ENCODE results near the gene APOL3.
"Not testable (repeated sequence)": the region's sequence is repeated elsewhere in the genome, so short reads cannot be mapped to it uniquely, and the experiment has no call there.

APOL3 gene, protein sequence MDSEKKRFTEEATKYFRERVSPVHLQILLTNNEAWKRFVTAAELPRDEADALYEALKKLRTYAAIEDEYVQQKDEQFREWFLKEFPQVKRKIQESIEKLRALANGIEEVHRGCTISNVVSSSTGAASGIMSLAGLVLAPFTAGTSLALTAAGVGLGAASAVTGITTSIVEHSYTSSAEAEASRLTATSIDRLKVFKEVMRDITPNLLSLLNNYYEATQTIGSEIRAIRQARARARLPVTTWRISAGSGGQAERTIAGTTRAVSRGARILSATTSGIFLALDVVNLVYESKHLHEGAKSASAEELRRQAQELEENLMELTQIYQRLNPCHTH

DNA sequence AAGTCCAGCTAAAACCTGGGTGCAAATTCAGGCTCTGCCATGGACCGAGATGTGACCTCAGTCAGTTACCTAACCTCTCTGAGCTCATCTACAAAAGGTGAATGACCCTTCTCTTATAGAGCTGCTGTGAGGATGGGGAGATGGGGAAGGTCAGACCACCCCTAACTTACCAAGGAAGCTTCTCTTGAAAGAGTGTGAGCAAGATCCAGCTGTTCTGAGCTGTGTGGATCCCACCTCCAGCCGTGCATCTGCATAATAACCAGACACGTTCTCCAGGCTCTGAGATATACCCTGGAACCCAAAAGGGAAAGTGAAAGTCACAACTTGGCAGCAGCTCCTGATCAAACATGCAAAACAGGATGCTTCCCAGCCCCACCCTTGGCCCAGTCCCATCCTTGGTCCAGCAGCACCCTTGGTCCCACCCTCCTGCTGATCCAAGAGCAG is at the start of gene APOL3:
TSS of gene APOL3 (minus strand) at position 257 of the 444 bp plus-strand sequence. CDS start 11,700 bp downstream, outside the sequence.
- DNase-seq (ENCODE audit: low read depth, low spot score) = no peak

DNA sequence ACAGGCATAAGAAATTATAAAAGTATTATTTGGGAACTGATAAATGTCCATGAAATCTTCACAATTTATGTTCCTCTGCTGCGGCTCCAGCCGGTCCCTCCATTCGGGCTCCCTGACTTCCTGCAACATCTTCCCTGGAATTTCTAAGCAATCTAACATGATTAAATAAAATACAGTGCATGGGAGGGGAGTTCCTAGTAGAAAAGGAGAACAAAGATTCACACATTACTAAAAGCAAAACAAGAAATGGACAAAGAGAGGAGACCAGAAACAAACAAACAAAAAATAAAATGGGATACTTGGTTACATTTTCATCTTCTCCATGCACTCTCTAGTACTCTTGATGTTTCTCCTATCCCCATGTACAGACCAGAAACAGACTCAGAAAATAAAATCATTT is 49.7 kb upstream of the APOL3 start:
- DNase-seq (ENCODE audit: low read depth, low spot score) = no peak

DNA sequence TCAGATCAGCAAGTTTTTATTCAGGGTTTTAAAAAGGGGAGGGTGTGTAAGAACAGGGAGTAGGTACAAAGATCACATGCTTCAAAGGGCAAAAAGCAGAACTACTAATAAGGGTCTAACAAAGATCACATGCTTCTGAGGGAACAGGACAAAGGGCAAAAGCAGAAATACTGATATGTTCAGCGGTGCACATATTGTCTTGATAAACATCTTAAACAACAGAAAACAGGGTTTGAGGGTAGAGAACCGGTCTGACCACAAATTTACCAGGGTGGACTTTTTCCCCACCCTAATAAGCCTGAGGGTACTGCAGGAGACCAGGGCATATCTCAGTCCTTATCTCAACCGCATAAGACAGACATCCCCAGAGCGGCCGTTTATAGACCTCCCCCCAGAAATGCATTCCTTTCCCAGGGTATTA is 48.9 kb upstream of the APOL3 start:
- DNase-seq (ENCODE audit: low read depth, low spot score) = not testable (repeated sequence)

DNA sequence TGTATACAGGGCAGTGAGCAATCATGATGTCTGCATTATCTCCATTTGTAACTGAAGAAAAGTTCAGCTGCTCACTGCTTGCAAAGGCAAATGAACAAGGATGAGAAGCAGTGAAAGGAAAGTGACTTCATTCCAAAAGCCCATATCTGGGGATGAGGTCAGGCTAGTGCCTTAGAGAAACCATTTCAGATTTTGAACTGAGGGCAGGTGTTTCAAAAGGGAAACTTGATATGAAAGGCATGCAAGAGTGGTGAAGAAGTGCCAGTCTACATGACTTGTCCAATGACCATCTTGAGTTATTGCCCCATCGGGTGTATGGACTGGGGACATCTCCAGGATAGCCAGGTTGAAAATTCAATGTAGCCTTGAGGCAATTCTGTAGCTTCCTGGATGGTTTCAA is 48.4 kb upstream of the APOL3 start:
- no peak for DNase-seq (ENCODE audit: low read depth, low spot score)

DNA sequence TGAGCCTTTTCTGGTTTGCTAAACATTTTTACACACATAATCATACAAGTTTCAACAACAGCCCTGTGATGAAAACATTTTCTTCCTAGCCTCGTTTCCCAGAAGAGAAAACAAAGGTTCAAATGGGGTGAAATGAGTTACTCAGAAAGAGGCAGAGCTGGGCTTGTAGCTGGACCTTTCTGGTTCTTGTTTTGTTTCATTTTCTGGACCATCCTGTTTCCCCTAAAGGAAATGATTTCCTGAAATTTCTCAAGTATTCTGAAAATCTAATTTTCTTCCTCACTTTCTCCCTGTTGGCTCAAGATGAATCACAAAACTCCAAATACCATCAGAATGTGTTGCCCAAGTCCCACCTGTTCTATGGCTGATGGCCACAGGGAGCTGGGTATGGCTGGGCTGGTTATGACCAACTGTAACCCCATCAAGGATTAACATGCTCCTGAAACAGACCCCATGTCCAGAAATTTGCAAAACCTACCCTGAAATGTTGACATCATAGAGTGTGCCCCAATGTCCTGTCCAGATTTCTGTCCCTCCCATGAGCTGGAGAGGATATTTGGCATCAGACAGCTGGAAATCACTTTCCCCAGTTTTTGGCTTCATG is 47.7 kb upstream of the APOL3 start:
- DNase-seq (ENCODE audit: low read depth, low spot score) = no peak

DNA sequence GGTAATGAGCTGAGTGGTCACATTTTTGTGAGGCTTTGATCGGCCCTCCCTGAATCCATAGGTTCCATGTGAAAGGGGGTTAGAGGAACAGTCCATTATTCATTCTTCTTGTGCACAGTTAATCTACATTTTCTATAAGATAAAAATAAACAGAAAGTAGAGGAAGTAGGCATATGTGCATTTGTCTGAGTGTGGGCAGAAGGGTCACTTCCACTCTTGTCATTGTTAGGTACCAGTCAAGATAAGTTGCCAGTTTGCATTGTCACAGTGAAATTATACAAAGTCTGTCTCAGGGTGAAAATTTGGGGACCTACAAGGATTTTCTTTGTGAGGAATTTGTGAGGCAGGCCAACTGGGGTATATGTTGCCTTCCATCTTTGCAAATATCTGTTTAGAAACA is 45.7 kb upstream of the APOL3 start:
- no peak for DNase-seq (ENCODE audit: low read depth, low spot score)

DNA sequence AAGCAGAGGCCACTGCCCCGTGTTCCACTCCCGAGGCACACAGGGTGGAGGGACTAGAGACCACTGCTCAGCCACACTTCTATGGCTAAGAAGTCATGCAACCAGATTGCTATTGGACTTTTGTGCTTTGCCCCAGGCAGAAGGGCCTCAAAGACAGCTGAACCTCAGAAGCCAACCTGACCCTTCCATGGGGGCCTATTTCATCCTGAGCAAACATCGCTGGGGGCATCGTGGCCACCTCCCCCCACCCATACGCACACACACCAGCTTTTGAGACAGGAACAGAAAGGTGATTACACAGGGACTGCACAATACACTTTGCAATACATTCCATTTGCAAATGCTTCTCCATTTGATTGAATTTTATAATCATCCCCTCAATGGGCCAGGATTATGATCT is 45.0 kb upstream of the APOL3 start:
- DNase-seq (ENCODE audit: low read depth, low spot score) = not testable (repeated sequence)

DNA sequence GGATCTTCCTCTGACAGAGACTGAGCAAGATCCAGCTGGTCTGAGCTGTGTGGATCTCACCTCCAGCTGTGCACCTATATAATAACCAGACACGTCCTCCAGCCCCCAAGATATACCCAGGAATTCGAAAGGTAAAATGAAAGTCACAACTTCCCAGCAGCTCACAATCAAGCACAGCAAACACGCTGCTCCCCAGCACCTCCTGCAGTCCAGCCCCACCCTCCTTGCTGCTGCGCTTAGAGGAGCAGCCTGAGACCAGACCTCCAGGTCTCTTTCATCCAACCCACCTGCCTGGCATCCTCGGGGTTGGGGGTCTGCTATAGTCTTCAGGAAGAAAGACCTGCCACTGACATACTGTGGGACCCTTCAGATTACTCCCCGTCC is 44.1 kb upstream of the APOL3 start:
- no peak for DNase-seq (ENCODE audit: low read depth, low spot score)

DNA sequence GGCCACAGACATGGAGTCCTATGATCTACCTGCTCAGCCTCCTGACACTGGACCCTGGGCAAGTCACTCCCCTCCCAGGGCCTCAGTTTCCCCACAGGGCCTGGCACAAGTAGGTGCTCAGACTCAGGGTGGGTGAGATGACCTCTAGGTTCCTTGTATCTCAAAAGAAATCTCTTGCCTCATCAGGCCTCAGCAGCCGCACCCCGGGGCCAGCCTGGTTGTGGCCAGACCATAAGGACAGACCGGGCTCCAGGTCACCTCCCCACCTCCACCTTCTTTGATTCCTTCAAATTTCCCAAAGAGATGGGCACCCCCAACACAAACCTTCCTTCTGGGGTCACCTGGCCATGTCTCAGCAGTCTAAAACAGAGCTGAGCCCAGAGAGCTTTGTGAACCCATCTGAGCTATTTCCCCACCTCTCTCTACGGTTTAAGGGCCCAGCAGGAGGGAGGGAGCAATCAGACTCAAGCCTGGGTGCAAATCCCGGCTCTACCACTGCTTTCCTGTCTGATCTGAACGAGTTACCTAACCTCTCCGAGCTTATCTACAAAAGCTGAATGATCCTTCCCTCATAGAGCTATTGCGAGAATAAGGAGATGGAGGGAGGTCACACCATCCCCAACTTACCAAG is 43.6 kb upstream of the APOL3 start:
- DNase-seq (ENCODE audit: low read depth, low spot score) = no peak

DNA sequence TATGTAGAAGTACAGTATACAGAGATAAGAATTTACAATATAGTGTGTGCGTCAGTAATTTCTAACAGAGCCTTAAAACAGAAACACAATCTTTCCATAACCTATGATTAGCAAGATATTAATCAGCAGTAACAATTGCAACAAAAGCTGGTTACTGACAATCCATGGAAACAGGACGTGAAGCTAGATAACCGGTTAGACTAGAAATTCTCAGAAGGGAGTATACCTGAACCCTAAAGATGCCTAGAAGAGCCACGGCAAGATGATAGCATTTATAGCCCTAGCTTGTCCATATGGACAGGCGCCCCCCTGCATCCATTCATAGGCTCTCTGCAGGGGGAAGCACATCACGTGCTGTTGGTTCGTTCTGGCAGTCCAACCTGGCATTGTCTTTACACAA is 42.9 kb upstream of the APOL3 start:
- not testable (repeated sequence) for DNase-seq (ENCODE audit: low read depth, low spot score)

DNA sequence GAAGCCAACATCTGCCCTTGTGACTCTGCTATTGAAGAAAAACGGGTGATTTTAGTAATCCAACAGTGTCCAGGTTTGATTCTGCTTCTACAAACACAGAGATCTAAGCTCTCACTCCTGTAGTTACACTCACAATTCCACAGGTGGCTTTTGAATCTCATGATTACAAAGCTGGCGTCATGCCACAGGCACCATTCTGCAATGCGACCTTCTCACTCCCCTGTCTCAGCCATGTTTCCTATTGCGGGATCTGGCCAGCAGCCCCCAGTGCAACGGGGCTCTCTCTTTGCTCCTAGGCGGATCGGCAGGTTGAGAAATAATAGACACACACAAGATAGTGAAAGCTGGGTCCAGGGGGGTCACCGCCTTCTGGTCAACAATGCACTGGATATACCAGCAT is 42.4 kb upstream of the APOL3 start:
- not testable (repeated sequence) for DNase-seq (ENCODE audit: low read depth, low spot score)

DNA sequence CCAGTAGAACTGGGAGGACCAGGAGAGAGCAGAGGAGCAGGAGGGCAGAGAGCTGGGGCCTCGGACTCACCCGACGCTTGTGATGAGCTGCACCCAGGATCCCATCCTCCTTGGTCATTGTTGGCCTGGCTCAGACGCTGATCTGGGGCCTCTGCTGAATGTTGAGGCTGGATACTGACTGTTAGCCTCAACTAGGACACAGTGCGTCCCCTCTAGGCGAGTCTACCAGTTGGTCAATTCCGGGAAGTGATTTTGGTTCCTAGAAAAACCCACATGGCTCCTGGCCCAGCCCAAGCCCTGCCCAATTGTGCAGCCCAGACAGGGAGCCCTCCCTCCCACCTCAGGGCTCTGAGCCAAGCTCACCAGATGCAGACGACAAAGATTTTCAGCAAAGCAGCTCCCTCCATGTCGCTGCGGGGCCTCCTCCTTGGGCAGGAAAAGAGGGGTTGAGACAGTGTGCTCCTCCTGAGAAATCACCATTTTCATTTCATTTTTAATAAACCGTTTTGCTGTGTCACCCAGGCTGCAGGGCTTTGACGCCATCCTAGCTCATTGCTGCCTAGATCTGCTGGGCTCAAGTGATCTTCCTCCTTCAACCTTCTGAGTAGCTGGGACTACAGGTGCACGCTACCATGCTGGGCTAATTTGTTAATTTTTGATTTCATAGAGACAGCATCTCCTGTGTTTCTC is 41.2 kb upstream of the APOL3 start, which contains the start of gene APOL4:
TSS of gene APOL4 (minus strand) at position 180 of the 690 bp plus-strand sequence. CDS start at position 105, 75 bp downstream.
- DNase-seq (ENCODE audit: low read depth, low spot score) = no peak

DNA sequence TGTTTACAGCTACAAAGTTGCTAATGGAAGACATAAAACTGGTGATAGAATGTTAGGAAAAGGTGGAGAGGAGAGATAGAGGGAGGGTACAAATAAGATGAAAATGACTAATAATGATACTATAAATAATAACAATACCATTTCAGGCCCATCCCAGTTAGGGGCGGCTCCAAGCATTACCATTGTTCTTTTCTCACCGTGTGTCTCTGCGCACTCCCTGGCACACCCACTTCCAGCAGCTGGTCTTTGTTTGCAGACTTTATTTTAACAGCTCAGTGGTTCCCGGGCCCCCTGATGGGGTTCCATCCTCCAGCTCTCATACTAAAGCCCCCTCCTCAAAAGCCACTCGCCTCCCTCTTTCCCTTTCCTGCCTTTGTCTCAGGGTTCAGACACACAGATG is 40.5 kb upstream of the APOL3 start:
- DNase-seq (ENCODE audit: low read depth, low spot score) = not testable (repeated sequence)

DNA sequence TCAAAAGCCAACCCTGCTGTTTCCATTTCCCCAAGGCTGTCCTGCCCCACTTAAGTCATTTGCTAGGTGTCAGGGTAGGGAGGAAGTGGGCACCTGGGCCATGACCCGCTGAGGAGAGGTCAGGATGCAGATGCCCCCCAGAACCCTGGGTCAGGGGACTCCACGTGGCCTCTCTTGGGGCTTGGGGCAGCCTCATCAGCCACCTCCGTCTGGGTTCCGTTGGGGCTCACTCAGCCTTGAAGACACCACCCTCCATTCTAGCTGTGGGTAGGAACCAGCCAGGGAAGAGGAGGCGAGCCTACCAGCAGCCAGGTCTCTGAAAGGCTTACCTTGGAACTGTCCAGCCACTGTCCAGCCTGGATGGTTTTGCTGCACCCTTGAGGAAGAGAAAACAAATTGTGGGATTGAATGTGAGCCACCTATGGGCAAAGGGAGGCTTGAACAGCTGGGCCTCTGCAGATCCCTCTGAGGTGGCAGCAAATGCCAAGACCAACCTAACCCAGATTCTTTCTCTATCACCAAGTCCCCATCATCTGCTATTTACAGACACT is 38.5 kb upstream of the APOL3 start:
- DNase-seq (ENCODE audit: low read depth, low spot score) = peak; percentile 14

DNA sequence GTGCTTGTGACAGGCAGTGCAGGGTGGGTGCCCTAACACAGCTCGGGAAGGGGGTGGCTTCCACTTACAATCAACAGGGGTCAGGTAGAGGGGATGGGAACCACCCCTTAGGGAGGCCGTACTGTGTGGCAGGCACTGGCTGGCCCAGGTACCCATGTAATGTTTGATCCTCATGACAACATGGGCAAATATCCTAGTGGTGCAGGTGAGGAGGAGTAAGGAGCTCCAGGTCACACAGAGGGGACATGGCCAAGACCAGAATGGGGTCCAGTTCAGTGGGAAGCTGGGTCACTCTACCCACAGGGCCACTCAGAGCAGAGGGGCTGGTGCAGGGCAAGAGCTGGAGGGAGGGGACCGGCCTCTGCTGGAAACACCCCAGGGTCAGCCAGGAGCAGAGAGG is 38.0 kb upstream of the APOL3 start:
- no peak for DNase-seq (ENCODE audit: low read depth, low spot score)

DNA sequence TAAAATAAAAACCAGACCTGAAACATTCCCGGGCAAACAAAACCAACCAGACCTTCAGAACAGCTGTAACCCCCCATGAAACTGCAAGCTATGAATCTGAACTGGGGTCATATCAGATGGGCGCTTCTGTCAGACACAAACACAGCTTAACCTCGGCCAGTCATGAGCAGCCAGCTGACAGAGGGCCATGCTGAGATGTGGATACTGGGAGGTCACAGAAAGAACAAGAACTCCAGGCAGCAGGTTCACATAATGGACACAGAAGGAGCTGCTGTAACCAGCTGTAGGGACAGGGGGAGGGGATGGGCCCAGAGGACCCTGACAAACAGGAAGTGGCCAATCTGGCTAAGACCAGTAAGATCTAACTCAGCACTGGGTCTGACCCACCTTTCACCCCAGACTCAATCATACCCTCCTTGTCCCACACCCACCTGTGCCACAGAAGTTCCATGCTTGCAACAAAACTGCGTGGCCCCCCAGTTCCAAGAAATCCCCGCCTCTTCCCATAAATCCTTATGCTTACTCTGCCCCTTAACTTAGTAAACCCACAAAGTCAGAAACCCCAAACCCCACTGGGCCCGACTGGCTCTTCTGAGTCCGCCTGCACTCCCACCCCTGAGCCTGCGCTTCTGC is 37.1 kb upstream of the APOL3 start:
- peak; percentile 36 for DNase-seq (ENCODE audit: low read depth, low spot score)

DNA sequence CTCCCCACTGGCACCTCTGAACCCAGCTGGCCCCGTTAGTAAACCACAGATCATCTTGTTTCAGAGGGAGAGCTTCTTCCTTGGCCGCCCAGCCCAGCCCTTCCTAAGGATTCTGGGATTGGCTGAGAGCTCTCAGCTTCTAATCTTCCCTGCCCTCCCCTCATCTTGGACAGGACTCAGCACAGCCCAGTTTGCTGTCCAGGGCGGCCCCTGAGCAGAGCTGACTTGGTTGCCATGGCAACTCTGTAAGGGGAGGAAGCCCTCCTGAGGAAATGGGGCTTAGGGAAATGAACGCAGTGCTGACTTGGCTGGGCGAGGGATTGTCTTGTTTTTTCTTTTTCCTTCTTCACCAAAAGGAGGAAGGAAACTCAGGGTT is 36.5 kb upstream of the APOL3 start:
- peak; percentile 77 for DNase-seq (ENCODE audit: low read depth, low spot score)

DNA sequence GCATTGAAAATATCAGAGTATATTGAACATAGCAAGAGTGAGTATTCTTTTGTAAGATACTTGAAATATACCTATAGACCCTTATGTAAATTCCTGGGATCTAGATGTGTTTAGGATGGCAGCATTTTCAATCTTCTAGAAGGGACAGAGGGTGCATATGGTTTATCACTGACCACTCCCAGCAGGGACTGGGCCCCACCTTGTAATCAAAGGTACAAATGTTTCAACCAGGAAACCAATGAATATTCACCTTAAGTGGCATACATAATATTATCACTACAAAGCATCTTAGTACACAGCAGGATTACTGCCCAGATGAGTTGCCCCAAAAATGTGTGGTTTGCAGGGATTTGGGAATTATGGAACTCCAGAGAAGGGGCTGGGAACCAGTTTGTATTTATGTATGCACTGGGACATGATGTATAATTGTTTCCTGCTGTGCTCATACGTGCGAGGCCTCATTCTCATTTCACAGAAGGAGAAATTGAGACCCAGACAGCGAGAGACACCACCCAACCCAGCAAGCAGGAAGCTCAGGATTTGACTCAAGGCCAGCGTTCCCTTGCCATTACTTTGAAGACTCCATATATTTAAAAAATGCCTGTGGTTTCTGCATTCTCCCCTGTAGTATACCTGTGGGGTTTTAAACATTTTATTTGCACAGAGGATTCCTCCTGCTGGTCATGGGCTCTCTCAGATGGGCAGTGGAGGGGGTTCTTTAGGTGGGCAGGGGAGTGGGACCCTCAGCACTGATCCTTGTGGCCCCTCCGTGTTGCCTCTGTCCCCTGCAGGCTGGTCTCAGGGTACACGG is 35.9 kb upstream of the APOL3 start:
- no peak for DNase-seq (ENCODE audit: low read depth, low spot score)

DNA sequence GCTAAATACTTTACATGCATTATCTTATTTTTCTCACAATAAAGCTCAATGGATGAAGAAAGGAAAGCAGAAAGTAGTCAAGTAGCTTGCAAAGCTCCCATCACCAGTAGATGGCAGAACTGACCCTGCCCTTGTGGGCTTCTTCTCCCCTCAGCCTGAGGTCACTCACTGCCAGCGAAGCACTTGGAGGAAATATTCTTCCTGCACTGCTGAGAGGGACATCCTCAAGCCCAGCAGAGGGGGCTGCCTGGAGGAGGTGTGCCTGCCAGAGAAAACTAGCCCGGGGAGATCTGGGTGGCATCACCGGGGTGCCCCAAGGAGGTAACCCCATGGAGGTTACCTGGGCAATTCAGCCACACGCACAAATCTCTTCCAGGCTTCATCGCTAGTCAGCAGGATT is 34.4 kb upstream of the APOL3 start:
- DNase-seq (ENCODE audit: low read depth, low spot score) = peak; percentile 83

DNA sequence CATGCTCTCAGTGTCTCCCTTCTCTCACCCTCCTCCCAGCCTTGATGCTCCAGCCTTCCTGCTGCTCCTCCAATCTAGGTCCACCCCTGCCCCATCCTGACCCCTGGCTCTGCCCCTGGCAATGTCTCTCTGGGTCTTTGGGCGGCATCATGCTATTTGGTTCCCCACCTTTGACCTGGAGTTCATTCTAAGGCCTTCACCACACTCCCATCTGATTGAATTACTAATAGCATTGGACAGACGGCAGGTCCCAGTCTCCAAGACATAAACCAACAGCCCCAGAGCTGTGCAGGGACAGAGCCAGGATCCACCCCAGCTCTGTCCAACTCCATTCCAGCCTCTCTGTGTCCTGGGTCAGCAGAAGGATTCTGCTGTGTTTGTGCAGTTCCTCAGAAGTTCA is 33.8 kb upstream of the APOL3 start:
- no peak for DNase-seq (ENCODE audit: low read depth, low spot score)

DNA sequence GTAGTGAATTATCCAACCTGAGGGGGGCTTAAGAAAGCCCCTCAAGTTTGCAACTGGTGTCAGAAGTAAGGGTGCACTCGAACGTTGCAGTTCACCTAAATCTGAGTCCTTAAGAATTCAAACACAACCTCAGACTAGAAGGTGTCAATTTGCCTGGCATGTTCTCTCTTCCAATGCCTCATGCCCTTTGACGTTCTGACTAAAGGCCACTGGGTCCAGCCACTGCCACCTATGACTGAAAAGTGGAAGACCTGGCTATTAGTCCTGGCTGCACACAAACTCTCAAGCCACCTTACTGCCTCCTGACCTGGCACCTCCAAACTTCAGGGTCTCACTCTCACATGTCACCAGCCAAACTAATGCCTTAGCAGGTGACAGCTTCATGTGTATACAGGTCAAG is 33.0 kb upstream of the APOL3 start:
- DNase-seq (ENCODE audit: low read depth, low spot score) = no peak

All from ELF-1 (cell line).